CD4-positive, alpha-beta T cell treated with Interleukin-4 for 1 hour (primary cell): ENCODE results near the gene SERGEF.

Source experiments
- DNase-seq, 2 donors: peaks; one replicate each; pipeline ENCODE4 v3.0.0-alpha.2; 2020 to 2022

The SERGEF gene

DNA sequence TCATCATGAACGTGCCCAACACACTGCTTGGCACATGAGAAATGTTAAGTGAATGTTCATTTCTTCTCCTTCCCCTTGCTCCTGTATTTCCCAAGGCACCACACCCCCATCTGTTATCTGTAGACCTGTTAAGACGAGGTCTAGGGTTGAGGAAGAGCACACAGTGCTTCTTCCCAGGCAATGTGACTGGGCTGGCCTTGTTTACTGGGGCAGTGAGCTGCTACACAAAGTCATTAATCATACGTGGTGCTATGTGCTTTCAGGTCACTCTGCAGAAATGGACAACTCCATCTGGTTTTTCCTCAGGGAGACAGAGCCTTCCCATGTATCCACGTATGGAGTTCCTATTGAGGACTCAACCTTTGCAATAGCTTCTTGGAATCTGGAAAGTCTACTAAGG is 159.6 kb downstream of the SERGEF start:
- DNase-seq: no peak

DNA sequence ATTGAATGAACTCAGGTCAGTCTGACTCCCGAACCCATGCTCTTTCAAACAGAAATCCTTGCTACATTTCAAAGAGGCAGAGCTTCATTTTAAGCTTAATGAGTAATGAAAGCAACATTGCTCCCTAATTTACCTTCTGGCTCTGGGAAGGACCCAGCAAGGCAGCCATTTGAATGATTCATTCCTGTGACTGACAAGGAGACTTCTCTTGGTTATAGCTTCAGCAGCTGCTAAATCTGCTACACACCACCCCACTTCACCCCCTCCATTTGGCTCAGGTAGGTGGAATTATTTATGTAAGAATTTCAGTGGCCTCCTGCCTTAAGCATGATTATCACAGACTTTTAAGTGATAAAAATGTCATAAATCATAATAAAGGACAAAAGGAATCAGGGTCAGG is 160.6 kb downstream of the SERGEF start:
- DNase-seq: no peak

DNA sequence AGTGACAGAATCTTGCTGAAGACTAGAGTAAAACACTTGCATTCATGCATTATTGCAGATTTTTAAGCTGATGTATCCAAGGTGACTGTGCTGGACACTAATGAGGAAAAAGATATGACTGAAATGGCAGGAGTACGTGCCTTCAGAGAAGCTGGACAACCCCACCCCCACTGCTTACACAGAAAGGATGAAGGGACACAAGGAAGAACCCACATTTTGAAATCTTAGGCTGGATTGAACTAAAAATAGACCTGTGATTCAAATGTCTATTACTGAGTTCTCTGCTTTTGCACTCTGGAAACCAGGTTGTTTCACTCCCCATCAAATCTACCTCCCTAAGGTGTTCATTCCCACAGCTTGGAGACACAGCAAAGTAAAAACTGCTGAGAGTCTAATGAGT is 161.2 kb downstream of the SERGEF start:
- no peak for DNase-seq

DNA sequence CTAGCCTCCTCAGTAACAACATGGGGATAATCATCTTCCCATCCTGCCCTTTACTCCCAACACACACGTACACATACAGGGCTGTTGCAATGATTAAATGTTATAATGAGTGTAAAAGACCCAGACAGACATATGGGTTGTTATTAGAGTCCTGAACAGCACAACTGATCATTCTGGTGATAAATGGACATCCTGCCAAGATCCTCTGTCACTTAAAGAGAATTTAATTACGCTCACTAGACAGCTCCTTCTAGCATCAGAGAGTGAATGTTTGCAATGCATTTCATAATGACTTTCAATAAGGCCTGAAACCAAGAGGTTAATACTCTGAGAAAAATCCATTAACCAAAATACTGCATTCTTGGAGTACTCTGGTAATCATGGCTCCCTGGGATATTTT is 162.5 kb downstream of the SERGEF start:
- DNase-seq: no peak

DNA sequence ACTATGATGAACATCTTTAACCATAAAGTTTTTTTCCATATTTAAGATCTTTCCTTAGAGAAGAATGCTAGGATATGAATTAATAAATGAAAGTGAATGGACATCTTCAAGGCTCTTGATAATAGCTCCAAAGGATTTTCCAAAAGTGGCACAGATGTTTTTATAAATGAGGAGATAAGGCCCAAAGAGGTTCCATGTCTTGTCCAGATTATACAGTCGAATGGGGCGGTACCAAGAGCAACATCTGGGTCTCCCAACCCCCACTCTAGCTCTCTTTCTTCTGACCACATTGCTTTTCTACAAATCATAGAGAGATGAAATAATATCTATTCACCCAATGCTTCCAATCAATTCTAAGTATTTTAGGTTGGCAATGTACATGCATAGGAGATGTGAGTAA is 164.1 kb downstream of the SERGEF start:
- DNase-seq: no peak

DNA sequence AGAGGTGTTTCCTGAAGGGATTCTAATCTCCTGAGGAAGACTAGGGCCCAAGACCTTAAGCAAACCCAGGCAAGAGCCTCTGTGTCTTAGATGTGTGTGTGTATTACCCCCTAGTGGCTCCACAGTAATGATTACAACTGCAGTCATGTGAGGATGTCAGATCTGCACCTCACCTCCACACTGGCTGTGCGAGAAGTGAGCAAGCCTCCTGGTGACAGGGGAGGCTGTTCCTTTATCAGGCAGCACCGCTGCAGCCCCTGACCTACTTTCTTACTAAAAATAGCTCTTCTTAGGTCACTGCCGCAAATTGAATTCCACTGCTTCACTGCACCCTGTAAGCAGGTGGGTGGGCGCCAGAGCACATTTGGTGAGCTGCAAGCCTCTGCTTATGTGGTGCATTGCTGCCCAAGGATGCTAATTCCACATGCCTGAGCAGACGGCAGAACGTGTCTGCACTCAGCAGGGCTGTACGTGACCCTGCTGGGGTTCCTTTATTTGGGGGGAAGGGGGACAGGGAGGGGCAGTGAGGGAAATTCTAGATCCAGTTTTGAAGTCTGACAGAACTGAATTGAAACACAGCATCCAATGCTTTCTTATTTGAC is 165.9 kb downstream of the SERGEF start:
- no peak for DNase-seq

DNA sequence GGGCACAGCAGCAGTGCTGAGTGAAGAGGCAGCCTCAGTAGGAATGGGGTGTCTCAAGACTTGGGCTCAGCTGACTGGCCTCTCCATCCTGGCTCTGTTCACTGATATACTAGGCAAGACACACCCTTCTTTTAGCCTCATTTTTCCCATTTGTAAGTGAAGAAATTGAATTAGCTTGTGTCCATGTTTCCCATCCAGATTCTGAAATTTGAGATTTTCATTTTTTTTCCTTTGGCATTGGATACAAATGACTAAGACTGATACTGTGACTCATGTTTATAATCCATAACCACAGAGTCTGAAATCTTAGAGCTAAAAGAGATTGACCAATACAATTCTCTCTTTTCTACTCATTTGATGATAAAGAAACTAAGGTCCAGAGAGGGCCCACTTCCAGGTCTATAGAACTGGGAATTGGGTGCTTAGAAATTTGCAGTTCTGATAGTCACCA is 167.4 kb downstream of the SERGEF start:
- DNase-seq: no peak

DNA sequence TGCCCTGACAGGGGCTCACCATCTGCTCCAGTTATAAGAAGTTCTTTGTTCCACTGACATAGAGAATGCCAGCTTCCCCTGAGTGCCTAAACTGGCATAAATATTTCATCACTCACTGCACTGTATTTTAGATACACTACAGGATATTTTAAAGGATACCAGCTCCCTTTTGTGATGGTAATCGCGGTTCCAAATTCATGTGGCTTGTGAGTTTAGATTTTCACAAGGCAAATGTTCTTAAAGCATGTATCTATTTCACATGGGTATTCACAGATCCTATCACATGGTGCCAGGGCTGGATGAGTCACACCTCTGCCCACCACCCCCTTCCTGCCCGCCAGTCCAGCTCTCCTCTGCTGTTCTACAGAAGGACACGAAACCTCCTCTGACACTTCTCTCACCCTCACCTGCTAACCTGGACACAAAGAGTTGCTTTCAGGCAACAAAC is 172.7 kb downstream of the SERGEF start:
- DNase-seq: no peak

DNA sequence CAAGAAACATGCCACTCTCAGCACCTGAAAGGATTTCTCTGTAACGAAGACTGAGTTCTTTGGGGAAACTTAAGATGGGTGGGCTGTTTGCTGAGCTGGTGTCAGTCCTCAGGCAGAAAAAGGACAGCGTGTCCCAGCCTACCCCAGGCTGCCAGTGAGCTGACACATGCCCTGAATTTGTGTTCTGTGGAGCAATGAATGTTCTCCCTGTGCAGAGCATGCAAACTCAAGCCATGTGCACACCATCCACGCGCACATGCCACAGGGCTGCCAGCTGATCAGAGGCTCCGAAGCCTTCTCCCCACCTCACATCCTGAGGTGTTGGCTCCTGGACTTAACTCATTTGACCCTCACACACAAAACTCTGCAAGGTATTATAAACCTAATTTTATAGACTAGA is 173.4 kb downstream of the SERGEF start:
- no peak for DNase-seq

DNA sequence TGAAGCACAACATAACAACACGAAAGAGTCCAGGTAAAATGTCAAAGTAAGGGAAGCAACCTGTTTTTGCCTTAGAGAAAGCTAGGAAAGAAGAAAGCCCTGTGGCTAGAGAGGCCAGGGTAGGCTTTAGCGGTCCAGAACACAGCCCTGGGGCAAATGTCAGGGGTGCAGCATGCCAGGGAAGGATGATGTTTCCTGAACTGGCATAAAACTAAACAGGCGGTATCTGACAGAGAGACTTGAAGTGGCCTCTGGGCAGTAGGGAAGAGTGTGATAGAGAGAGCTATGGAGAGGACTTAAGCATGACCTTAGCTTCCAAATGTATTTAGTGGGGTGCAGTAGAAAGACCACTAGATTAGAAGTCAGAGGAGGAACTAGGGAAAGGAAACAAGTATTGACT is 174.7 kb downstream of the SERGEF start:
- no peak for DNase-seq

DNA sequence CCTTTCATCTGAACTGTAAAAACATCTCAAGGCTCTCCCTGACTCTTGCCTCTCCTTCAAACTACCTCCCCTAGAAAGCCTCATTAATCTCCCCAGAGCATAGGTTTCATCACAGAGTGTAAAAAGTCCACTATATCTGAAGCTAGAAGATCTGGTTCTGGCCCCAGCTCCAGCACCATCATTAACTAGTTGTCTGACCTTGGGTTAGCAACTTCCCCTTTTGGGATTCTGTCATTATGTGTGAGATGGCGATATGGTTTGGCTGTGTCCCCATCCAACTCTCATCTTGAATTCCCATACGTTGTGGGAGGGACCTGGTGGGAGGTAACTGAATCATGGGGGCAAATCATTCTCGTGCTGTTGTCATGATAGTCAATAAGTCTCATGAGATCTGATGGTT is 181.0 kb downstream of the SERGEF start:
- DNase-seq: no peak

DNA sequence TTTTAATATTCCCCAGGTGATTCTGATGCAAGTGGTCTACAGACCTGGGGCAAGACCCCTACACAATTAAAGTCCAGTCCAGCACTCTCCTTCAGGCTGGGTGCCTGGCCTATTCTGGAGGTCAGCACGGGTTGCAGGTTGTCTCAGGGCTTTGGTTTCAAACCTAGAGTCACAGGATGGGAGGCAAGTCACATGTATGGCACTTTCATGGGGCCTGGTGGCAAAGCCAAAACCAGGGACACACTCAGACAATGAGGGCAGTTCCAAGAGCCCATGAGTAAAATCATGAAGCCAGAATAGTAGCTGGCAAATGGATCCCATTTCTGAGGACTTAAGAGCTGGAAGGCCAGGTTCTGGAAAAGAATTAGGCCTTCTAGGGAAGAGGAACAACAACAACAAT is 181.6 kb downstream of the SERGEF start:
- DNase-seq: no peak

DNA sequence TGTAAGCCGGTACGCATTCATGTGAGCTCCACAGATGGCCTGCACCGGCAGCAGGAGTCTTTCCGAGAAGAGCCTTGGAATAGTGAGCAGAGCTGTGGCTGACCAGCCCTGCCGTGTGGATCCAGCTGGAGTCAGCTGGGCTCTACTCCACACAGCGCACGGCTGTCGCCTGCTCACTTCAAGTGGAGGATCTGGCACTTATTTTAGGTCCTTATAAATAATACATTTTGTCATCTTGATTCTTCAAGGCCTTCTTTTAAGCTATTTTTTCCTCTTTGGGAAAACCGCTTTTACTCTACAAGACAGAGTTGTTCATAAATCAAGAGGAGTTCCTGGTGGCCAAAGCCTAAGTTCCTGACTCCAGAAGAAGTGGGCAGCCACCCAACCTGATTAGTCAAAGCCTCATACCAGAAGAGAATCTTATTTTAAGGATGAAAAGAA is 184.5 kb downstream of the SERGEF start:
- DNase-seq: no peak

DNA sequence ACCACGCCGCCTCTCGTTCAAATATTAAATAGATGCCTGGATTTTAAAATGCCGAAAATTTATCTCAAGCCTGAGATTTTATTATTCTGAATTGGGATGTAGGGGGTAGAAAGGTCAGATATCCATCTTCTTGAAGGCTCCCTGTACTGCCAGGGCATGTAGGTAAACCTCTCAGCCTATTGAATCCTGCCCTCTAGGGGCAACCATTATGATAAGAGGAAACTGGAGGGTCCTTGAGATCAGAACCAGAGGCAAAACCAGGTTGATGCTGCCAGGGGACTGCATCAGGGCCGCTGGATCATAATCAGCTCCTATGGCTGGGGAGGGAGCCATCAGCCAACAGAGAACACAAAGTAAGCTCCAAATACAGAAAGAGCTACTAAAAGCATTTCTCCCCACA is 185.8 kb downstream of the SERGEF start:
- DNase-seq: no peak

DNA sequence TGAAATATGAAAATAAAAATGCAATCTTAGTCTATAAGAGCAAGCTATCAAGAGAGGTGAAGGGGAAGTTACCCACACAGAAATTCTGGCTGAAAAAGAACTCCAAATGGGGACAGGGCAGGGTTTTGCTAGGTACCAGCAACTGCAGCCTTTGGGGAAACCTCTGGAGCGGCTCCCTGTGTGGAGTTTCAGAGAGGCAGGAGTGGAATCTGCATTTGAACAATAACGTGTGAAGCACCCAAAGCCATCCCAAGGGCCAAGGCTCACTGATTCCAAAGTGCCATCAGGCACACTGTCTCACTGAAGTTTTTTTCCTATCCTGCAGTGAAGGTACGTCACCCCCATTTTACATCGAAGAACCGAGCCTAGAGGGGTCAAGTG is 190.5 kb downstream of the SERGEF start:
- no peak for DNase-seq

DNA sequence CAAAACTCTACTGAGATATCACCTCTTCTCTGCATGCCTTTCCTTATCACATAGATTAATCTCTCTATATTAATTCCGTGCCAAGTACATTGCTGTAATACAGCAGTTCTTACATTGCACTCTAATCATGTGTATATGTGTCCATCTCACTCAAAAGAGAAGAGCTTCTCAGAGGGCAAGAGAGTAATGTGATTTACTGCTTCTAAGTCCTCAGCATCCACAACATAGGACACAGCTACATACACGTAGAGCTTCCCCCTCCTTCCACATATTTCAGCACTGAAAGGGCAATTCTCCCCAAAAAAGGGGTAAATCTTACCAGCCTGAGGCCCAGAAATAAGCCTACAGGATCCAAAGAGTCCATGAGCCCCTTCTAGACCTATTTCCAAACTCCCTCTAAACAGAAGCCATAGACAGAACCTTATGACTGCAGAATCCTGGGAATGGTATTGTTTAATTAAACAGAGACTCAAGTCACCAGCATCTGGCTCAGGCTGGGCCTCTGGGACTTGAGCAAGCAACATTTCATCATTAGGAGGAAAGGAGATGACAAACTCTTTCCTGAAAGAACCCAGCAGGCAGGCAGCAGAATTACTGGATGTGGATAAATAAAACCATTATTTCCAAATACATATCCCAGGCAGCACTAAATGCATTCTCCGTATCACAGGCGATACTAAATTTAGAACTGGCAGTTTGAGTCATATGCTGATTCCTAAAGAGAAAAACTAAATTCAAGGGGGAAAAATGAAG is 191.0 kb downstream of the SERGEF start:
- no peak for DNase-seq

DNA sequence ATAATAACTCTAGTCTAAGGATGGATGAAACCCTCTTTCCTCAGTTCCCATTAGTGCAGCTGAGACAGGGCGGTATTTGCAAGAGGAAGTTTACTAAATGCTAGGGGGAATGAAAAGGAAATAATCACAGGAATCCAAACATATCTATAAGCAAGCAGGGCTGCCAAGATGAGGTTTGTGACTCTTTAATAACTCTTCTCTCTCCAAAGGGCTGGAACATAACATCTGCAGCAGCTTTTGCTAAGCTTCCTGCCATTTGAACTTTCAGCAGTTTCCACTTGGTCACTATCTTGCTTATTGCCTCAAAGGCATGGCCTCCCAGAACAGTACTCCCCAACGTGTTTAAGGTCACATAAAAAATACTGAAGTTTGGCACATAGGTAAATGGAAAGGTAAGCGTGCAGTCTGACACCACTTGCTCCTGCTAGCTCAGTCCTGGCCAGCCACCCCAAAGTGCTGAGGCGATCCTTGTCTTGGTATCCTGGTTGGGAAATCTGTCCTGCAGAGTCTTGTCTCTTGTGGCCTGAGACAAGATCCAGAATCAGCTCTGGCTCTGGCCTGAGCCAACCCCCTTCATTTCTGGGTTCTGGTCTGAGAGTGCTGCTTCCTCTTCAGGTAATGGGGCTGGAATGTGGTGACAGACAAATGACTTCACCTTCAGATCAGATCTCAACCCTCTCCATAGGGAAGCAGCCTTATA is 196.5 kb downstream of the SERGEF start:
- no peak for DNase-seq

DNA sequence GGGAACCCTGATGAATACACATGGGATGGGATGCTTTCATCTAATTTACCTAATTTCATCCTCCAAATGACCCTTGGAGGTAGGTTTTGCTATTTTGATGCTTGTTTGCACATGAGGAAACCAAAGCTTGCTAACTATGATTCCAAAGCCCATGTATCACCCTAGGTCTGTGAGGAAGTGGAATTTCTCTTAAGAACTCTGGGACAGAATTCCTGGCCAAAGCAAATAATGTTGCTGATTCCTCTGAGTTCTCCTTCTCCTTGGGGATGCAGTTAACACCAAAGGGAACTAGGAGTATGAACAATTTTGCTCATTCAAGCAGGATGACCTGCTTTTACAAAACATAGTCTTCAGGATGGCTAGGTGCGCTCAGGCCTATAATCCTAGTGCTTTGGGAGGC is 198.3 kb downstream of the SERGEF start:
- DNase-seq: no peak

DNA sequence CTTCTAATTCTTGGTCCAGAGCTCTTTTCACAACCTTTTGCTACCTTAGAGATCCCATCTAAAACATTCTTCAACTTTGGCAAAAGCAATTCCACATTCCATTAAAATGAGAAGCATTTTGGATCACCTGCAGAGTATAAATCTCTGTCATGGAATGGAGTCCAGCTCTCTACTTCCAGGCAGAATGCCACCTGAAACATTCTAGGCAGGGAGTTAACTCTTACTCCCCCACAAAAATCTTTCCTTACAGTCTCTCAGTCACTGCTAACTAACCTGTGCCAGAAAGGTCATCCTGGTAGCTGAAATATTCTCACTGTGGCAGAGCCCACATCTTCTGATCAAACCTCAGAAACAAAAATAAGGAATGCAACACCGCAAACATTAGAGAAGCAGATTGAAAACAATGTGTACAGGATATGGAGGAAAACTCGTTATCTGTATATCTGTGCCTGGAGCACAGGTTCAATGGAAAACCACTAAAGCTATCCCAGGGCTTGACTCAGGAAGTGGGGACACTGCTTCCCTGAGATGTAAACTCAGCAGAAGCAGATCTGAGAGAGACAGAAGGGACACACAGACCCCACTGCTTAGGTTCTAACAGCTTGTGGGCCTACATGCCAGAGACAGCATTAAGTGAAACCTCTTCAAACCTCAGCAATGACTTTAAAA is 199.3 kb downstream of the SERGEF start:
- DNase-seq: no peak

DNA sequence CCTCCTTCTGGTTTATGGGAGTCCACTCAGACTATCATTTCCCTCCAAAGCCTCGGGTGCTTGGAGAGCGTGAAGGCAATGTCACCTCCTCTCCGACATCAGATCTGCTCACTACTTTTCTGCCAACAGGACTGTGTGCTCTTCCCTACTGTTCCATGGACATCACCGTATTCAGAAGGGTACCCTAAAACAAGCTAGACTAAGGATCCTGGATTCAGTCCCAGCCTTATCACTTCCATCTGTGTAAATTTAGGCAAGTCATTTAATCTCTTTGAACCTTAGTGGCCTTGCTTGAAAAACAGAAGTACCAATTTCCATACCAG is 200.0 kb downstream of the SERGEF start:
- DNase-seq: no peak

DNA sequence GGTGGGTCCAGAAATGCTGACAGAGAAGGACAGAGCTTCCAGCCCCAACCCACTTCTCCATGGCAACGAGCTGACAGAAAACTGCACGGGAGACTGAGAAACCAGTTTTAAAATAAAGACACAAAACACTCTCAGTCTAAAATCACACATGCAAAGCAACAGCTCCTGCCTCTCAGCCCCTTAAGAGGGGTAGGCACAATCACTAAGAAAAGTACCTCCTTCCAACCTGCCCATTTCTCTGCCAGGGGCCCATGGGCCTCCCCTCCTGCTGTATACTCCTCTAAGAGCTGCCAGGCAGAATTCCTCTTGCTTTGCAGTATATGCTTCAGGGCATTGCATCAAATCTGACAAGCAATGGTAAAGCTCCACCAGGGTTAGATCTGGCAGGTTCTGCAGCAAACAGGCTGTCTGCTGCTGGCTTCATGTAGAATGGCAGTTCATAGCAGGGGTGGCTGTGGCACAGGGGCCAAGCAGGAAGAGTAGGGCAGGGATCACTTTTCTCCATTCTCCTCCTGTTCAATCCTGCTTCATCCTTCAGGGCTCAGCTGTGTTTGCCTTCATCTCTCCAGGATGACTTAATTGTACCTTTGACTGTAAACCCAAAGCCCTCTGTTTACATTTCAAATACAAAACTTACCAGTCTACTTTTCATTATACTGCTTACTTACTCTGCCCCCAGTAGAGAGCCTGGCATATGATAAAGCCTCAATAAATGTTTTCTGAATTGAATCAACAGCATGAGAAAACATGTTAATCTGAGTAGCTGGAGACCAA is 200.6 kb downstream of the SERGEF start:
- no peak for DNase-seq

DNA sequence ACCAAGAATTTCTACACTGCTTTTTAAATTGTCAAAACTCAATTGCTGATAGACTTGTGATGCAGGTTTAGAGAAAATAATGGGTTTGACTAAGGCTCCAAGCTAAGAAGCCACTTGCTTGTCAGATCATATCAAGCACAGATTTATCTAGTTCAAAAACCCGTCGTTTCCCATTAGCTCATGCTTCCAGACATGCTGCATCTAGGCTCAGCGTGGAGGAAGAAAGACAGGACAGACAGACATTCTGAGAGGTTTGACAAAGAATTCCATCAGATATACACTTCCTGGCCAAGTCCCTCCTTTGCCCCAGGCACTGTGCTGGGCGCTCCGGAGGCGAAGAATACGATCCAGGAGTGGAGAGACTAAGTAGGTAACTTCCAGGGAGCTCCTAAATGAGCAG is 201.5 kb downstream of the SERGEF start:
- DNase-seq: no peak

DNA sequence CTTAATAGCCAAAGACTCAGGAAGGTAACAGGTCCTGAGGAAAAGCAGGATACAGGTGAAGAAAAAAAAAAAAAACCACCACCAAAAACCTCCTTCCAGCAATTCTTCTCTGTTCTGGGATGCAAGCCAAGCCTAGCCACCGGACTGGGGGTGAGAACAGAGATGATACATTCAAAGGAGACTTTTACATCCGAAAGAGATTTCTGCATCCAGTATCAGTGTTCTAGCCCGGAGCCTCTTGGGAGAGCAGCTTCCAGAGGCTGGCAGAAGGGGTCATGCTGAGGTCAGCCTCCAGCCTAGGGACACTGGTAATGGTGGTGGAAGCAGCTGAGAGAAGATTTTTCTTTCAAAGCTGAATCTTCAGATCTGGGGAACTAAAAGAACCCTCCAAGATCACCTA is 202.1 kb downstream of the SERGEF start:
- no peak for DNase-seq
